Measurements from ENCODE around the gene PACS1. TPM values are rescaled to one million over a fixed set of nuclear protein-coding genes. Genes with fewer than 3 reads are reported as not detected.
A peak's percentile ranks its signal among the peaks of the same experiment; 100 is the strongest.

The PACS1 gene
- total RNA-seq, 3 donors from 2014 or later, result 37.9 to 40.6 (median 38.6) TPM

GRCh38 chr11:66281776-66282467, 211.8 kb downstream of the PACS1 start:
- DNase-seq (ENCODE audit: low spot score in 2 of 2), result no peak
- Histone ChIP-seq H3K27ac (no peak overlapping the region), H3K4me1 (peaks cover 0 to 4% of the 10 kb centered on the region in 2 donors), H3K27me3 (no peaks in the 10 kb centered on the region), H3K4me3 (peak overlapping the region in 1 of 3 donors; percentile 12), H3K36me3 (no peaks in the 10 kb centered on the region), H3K9me3 (no peaks in the 10 kb centered on the region)
- no peak for TF ChIP-seq CTCF (IDR thresholded peaks at IDR 0.05)
- no peak for TF ChIP-seq POLR2AphosphoS5 (IDR thresholded peaks at IDR 0.05)
- no peak for TF ChIP-seq POLR2A (IDR thresholded peaks at IDR 0.05)
- intact Hi-C loops (cut with DNase I; ENCODE audit: low total_unique reads), result loop anchor here (10.0 kb wide), 1 partner anchor 363 kb away; no protein-coding TSS in a partner anchor

DNA sequence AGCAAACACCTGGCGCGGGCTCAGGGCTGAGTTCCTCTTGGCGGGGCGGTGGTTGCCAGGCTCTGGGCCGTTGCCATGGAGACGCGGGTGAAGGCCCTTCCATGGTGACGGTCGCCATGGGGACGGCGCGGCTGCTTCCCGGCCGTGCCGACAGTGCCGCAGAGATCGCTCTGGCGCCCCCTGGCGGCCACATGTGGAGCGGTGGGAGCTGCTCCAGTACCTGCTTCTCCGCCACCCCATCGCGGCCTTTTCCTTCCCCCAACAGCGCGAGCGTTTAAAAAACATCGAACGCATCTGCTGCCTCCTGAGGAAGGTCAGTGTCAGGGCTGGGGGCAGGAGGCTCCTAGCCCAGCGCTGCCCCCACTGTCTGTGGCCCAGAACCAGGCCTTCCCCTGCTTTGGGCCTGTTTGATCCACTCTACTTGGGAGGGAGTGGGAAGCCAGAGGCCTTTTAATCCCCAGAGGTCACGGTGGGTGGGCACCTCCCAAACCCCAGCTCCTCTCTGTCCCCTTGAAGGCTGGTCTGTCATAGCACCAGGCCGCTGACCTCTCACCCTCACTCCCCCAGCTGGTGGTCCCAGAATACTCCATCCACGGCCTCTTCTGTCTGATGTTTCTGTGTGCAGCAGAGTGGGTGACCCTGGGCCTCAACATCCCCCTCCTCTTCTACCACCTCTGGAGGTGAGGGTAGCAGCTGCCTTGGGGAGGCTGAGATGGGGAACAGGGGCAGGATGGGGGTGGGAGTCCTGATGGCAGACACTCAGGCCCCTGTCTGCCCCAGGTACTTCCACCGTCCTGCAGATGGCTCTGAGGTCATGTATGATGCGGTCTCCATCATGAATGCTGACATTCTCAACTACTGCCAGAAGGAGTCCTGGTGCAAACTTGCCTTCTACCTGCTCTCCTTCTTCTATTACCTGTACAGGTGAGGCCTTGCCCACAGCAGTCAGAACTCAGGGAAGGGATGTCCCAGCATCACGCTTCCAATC, 212.7 kb downstream of the PACS1 start:
- Histone ChIP-seq H3K27ac (peak overlapping the region in 1 of 2 donors; percentile 14), H3K4me1 (peaks cover 1 to 4% of the 10 kb centered on the region in 2 donors), H3K27me3 (no peaks in the 10 kb centered on the region), H3K4me3 (peak overlapping the region in 1 of 3 donors; percentile 12), H3K9me3 (no peaks in the 10 kb centered on the region), H3K36me3 (no peaks in the 10 kb centered on the region)
- intact Hi-C loops (cut with DNase I; ENCODE audit: low total_unique reads), result loop anchor here (1.0 to 10.0 kb wide), 2 partner anchors 60 to 362 kb away; no protein-coding TSS in a partner anchor
- DNase-seq (ENCODE audit: low spot score in 2 of 2), result peak; percentile 93 to 97
- no peak for TF ChIP-seq POLR2A (IDR thresholded peaks at IDR 0.05)
- TF ChIP-seq POLR2AphosphoS5 (IDR thresholded peaks at IDR 0.05), result peak in 2 of 3 donors; percentile 29 to 37
- peak; percentile 96 to 98 (median 96) for TF ChIP-seq CTCF (IDR thresholded peaks at IDR 0.05)

- H3K9me3 ChIP-seq, result no peaks in the 10 kb centered on the region
- H3K27me3 ChIP-seq, result no peaks in the 10 kb centered on the region
- H3K4me1 ChIP-seq, result peaks cover under 1 to 8% of the 10 kb centered on the region in 2 donors
- H3K36me3 ChIP-seq, result no peaks in the 10 kb centered on the region
- intact Hi-C loops (cut with DNase I; ENCODE audit: low total_unique reads), result loop anchor here (1.0 to 10.0 kb wide), 2 partner anchors 61 to 361 kb away; no protein-coding TSS in a partner anchor
- H3K4me3 ChIP-seq, result no peak overlapping the region
- DNase-seq (ENCODE audit: low spot score in 2 of 2), result no peak
- no peak overlapping the region for H3K27ac ChIP-seq
- no peak for TF ChIP-seq CTCF (IDR thresholded peaks at IDR 0.05)
These were observed 213.5 kb downstream of the PACS1 start for GRCh38 chr11:66283461-66284105.

GRCh38 chr11:66284526-66285078, 214.5 kb downstream of the PACS1 start:
- Histone ChIP-seq H3K36me3 (no peaks in the 10 kb centered on the region), H3K4me3 (no peak overlapping the region), H3K9me3 (no peaks in the 10 kb centered on the region), H3K27me3 (no peaks in the 10 kb centered on the region), H3K27ac (no peak overlapping the region), H3K4me1 (peaks cover 0 to 9% of the 10 kb centered on the region in 2 donors)
- DNase-seq (ENCODE audit: low spot score in 2 of 2), result no peak
- TF ChIP-seq POLR2A (IDR thresholded peaks at IDR 0.05), result no peak
- no peak for TF ChIP-seq POLR2AphosphoS5 (IDR thresholded peaks at IDR 0.05)
- no peak for TF ChIP-seq CTCF (IDR thresholded peaks at IDR 0.05)
- intact Hi-C loops (cut with DNase I; ENCODE audit: low total_unique reads), result loop anchor here (10.0 kb wide), 1 partner anchor 360 kb away; no protein-coding TSS in a partner anchor

Data from breast epithelium (tissue), 4 donors.